ENCODE results near the gene SPANXN4.

Gene SPANXN4

GRCh38 chrX:143025628-143026027 is at the start of gene SPANXN4:
TSS of gene SPANXN4 (plus strand) at chrX:143025928. CDS start at chrX:143026015, 87 bp downstream.
- no peak for DNase-seq

GRCh38 chrX:142977128-142977914 is 48.4 kb upstream of the SPANXN4 start:
- DNase-seq: no peak

- DNase-seq: no peak
Observed at GRCh38 chrX:142978130-142978684, 47.5 kb upstream of the SPANXN4 start.

- DNase-seq: no peak
Observed at GRCh38 chrX:142982679-142983078, 43.0 kb upstream of the SPANXN4 start.

- no peak for DNase-seq
Observed at GRCh38 chrX:142994988-142995387, 30.7 kb upstream of the SPANXN4 start.

- DNase-seq: no peak
Observed at GRCh38 chrX:142998447-142999198, 27.1 kb upstream of the SPANXN4 start.

GRCh38 chrX:142999199-142999701 is 26.5 kb upstream of the SPANXN4 start:
- DNase-seq: no peak

- DNase-seq: no peak
Observed at GRCh38 chrX:143002206-143002605, 23.5 kb upstream of the SPANXN4 start.

GRCh38 chrX:143017272-143017671 is 8.5 kb upstream of the SPANXN4 start:
- no peak for DNase-seq

GRCh38 chrX:143027275-143027674 is 1.5 kb downstream of the SPANXN4 start:
- no peak for DNase-seq

GRCh38 chrX:143047511-143047910 is 21.8 kb downstream of the SPANXN4 start:
- DNase-seq: no peak

- DNase-seq: no peak
Observed at GRCh38 chrX:143058120-143058519, 32.4 kb downstream of the SPANXN4 start.

GRCh38 chrX:143081231-143081630 is 55.5 kb downstream of the SPANXN4 start:
- no peak for DNase-seq

GRCh38 chrX:143082537-143082936 is 56.8 kb downstream of the SPANXN4 start:
- no peak for DNase-seq
